Dedifferentiated amniotic fluid mesenchymal stem cell (primary cell): Measurements from ENCODE around the gene PPP1R13B.

Source experiments
- DNase-seq: peaks from one replicate; pipeline ENCODE4 v3.0.0-alpha.2; 2016; ENCODE audit errors: extremely low spot score

PPP1R13B gene

GRCh38 chr14:103730490-103731035 is 116.8 kb downstream of the PPP1R13B start:
- DNase-seq = no peak

GRCh38 chr14:103729496-103730448 is 117.6 kb downstream of the PPP1R13B start:
- DNase-seq = no peak

GRCh38 chr14:103728721-103729120 is 118.7 kb downstream of the PPP1R13B start:
- no peak for DNase-seq

GRCh38 chr14:103728141-103728540 is 119.2 kb downstream of the PPP1R13B start:
- DNase-seq = no peak

GRCh38 chr14:103727313-103727980 is 119.9 kb downstream of the PPP1R13B start:
- no peak for DNase-seq

- DNase-seq = no peak
Observed at GRCh38 chr14:103726474-103726873, 120.9 kb downstream of the PPP1R13B start.

GRCh38 chr14:103725739-103726395 is 121.5 kb downstream of the PPP1R13B start:
- DNase-seq = no peak

- DNase-seq = no peak
Observed at GRCh38 chr14:103725001-103725682, 122.2 kb downstream of the PPP1R13B start.

GRCh38 chr14:103724116-103724515 is 123.3 kb downstream of the PPP1R13B start:
- DNase-seq = no peak

- no peak for DNase-seq
Observed at GRCh38 chr14:103723748-103724081, 123.7 kb downstream of the PPP1R13B start.

- no peak for DNase-seq
Observed at GRCh38 chr14:103721334-103722120, 125.8 kb downstream of the PPP1R13B start.

GRCh38 chr14:103719751-103720150 is 127.6 kb downstream of the PPP1R13B start:
- no peak for DNase-seq

GRCh38 chr14:103718572-103718971 is 128.8 kb downstream of the PPP1R13B start:
- DNase-seq = no peak

GRCh38 chr14:103716899-103717411 is 130.4 kb downstream of the PPP1R13B start:
- no peak for DNase-seq

- DNase-seq = no peak
Observed at GRCh38 chr14:103716091-103716801, 131.1 kb downstream of the PPP1R13B start.

GRCh38 chr14:103715052-103716000 is 132.0 kb downstream of the PPP1R13B start, which contains the start of the genes XRCC3 and ZFYVE21:
XRCC3 (minus strand) TSS chr14:103715451; CDS start chr14:103711087, 4,364 bp downstream.
ZFYVE21 (plus strand) TSS chr14:103715810; CDS start chr14:103715842, 32 bp downstream.
- peak; percentile 99 for DNase-seq

- DNase-seq = no peak
Observed at GRCh38 chr14:103714063-103714724, 133.2 kb downstream of the PPP1R13B start.
